SK-N-SH (cell line): ENCODE measurements around the gene NISCH. TPM values are rescaled to one million over a fixed set of nuclear protein-coding genes. Genes with fewer than 3 reads are reported as not detected.

ENCODE experiments used
- CTCF ChIA-PET: fragments of 300-600, 350-600 bp; formaldehyde crosslinking; extraction: SDS; loops from one replicate; lab custom pipeline; 2021; lab: Yijun Ruan, JAX
- POLR2A ChIA-PET: fragments of 350-600 bp; sonication (Branson Sonifier 250); formaldehyde crosslinking; extraction: SDS; loops from one replicate; lab custom pipeline; 2020; ENCODE audit warnings: antibody characterized with exemption, inconsistent platforms; lab: Yijun Ruan, JAX
- DNase-seq: peaks from one replicate; pipeline ENCODE4 v3.0.0; 2012
- H2AFZ ChIP-seq: fragments of 200-600 bp; sonication (generic); 2 replicates; pipeline ENCODE4 v1.8.1; 2016; ENCODE audit warnings: antibody characterized with exemption, mild to moderate bottlenecking, low read depth
- H3F3A ChIP-seq: fragments of 200-600 bp; sonication (generic); replicated peaks from 2 replicates; pipeline ENCODE3; 2016; ENCODE audit warnings: antibody characterized with exemption, mild to moderate bottlenecking; ENCODE audit not compliant: insufficient read depth
- H3K27ac ChIP-seq, 2 experiments: fragments of 200-500 bp in 1 of 2; fragments of 200-600 bp in 1 of 2; sonication (Bioruptor generic) in 1 of 2; sonication (generic), shearing (Covaris generic) in 1 of 2; 2 replicates each; pipeline versions ENCODE4 v1.5.1 to v1.6.1; 2014 to 2016; ENCODE audit warnings: low read depth in 2 of 2, inconsistent platforms in 1 of 2, low read length in 1 of 2, mild to moderate bottlenecking in 1 of 2, mixed read lengths in 1 of 2
- H3K27me3 ChIP-seq: fragments of 200-600 bp; sonication (generic), shearing (Covaris generic); 2 replicates; pipeline ENCODE4 v1.6.1; 2016; ENCODE audit warnings: mixed run types; ENCODE audit not compliant: insufficient read depth
- H3K36me3 ChIP-seq, 2 experiments: fragments of 200-500 bp in 1 of 2; fragments of 200-600 bp in 1 of 2; sonication (Bioruptor generic) in 1 of 2; sonication (generic) in 1 of 2; replicated peaks in 1 of 2; 2 replicates each; pipeline versions ENCODE3 to v1.5.1; 2014 to 2016; ENCODE audit warnings: low read length in 1 of 2, mild to moderate bottlenecking in 1 of 2; ENCODE audit not compliant: insufficient read depth in 2 of 2, control insufficient read depth in 1 of 2
- H3K4me1 ChIP-seq, 2 experiments: fragments of 200-500 bp in 1 of 2; fragments of 200-600 bp in 1 of 2; sonication (Bioruptor generic) in 1 of 2; sonication (generic), shearing (Covaris generic) in 1 of 2; 2 replicates each; pipeline versions ENCODE4 v1.5.1 to v1.6.1; 2014 to 2016; ENCODE audit warnings: low read depth in 1 of 2, low read length in 1 of 2, mixed run types in 1 of 2; ENCODE audit not compliant: insufficient read depth in 2 of 2, control insufficient read depth in 1 of 2
- H3K4me2 ChIP-seq: fragments of 200-600 bp; sonication (generic), shearing (Covaris generic); 2 replicates; pipeline ENCODE4 v1.6.1; 2017; ENCODE audit warnings: mixed run types
- H3K4me3 ChIP-seq, 2 experiments: fragments of 200-500 bp in 1 of 2; fragments of 200-600 bp in 1 of 2; sonication (Bioruptor generic) in 1 of 2; sonication (generic), shearing (Covaris generic) in 1 of 2; 2 replicates each; pipeline versions ENCODE4 v1.5.1 to v1.8.1; 2014 to 2016; ENCODE audit warnings: low read depth in 2 of 2, inconsistent platforms in 1 of 2, low read length in 1 of 2, mild to moderate bottlenecking in 1 of 2, mixed read lengths in 1 of 2, moderate library complexity in 1 of 2
- H3K79me2 ChIP-seq: fragments of 200-600 bp; sonication (generic); 2 replicates; pipeline ENCODE4 v1.8.1; 2017; ENCODE audit warnings: mild to moderate bottlenecking; ENCODE audit not compliant: insufficient read depth
- H3K9ac ChIP-seq: fragments of 200-600 bp; sonication (generic); 2 replicates; pipeline ENCODE4 v1.6.1; 2017; ENCODE audit warnings: mixed run types
- H3K9me2 ChIP-seq: fragments of 200-600 bp; sonication (generic); 2 replicates; pipeline ENCODE4 v1.6.1; 2017; ENCODE audit warnings: mixed run types
- H3K9me3 ChIP-seq: fragments of 200-600 bp; sonication (generic); 2 replicates; pipeline ENCODE4 v1.6.1; 2017; ENCODE audit warnings: mixed run types, mild to moderate bottlenecking, moderate library complexity
- H4K20me1 ChIP-seq: fragments of 200-600 bp; sonication (generic); 2 replicates; pipeline ENCODE4 v1.6.1; 2017; ENCODE audit warnings: mild to moderate bottlenecking, mixed run types; ENCODE audit not compliant: insufficient read depth
- FOSL2 ChIP-seq: IDR thresholded peaks from 2 replicates; pipeline ENCODE4 v1.4.0; 2012; ENCODE audit warnings: low read depth, mild to moderate bottlenecking, moderate library complexity, borderline replicate concordance
- MXI1 ChIP-seq: IDR thresholded peaks from 2 replicates; pipeline ENCODE4 v1.6.1; 2012; ENCODE audit warnings: mild to moderate bottlenecking, low read depth, low read length, improper control_type of control experiment
- POLR2AphosphoS5 ChIP-seq: IDR thresholded peaks from 2 replicates; pipeline ENCODE4 v1.6.1; 2012; ENCODE audit warnings: low read depth, low read length
- RAD21 ChIP-seq: IDR thresholded peaks from 2 replicates; pipeline ENCODE4 v1.6.1; 2012; ENCODE audit warnings: mild to moderate bottlenecking, low read length
- RCOR1 ChIP-seq: fragments of 150-350 bp; IDR thresholded peaks from 2 replicates; pipeline ENCODE4 v1.6.1; 2017; ENCODE audit warnings: antibody characterized with exemption, low read length
- RFX5 ChIP-seq: IDR thresholded peaks from 2 replicates; pipeline ENCODE4 v1.6.1; 2012; ENCODE audit warnings: mild to moderate bottlenecking, improper control_type of control experiment, low read length
- SMC3 ChIP-seq: IDR thresholded peaks from 2 replicates; pipeline ENCODE4 v1.6.1; 2012; ENCODE audit warnings: low read depth, low read length, improper control_type of control experiment
- YY1 ChIP-seq: IDR thresholded peaks from 2 replicates; pipeline ENCODE4 v1.4.0; 2012; ENCODE audit warnings: low read depth, mild to moderate bottlenecking
- WGBS: methylation state at CpG from one replicate; pipeline ENCODE4 v1.1.6; 2017; ENCODE audit warnings: low lambda C conversion rate; 5-methylcytosine and 5-hydroxymethylcytosine counted together
- polyA plus RNA-seq, 3 experiments: library from polyadenylated mRNA; depleted of rRNA; stranded (reverse); fragments of >200 nt; gene quantifications; 2 replicates each; pipeline ENCODE4 v1.2.3, GENCODE V29; 2012

Gene NISCH
- polyA plus RNA-seq, 1 of the 3 experiments (the other 2 are of a cell fraction) = 77.5 TPM

GRCh38 chr3:52456800-52457183, 1.4 kb downstream of the NISCH start:
- WGBS = 90% methylated on average over 5 of the region's 5 CpGs
- Histone ChIP-seq H3K9ac (peak overlapping the region; percentile 97), H3K79me2 (peaks cover 65% of the 10 kb centered on the region), H3F3A (peaks cover 8% of the 10 kb centered on the region), H3K4me1 (peaks cover 8 to 26% of the 10 kb centered on the region in 2 experiments), H3K9me2 (no peaks in the 10 kb centered on the region), H3K4me2 (peak overlapping the region; percentile 99), H2AFZ (no peak overlapping the region), H3K4me3 (peak overlapping the region; percentile 89), H3K27ac (peak overlapping the region; percentile 52 to 81; a peak in 3 of 4 replicates), H4K20me1 (peaks cover 12% of the 10 kb centered on the region), H3K9me3 (no peaks in the 10 kb centered on the region), H3K36me3 (peaks cover 33 to 41% of the 10 kb centered on the region in 2 experiments), H3K27me3 (no peaks in the 10 kb centered on the region)
- CTCF ChIA-PET = interaction anchor here (0.7 to 16.5 kb wide), 6 partner anchors 10 to 237 kb away, joined by 3 to 578 read pairs (median 18); no protein-coding TSS in a partner anchor
- POLR2A ChIA-PET = interaction anchor here (1.1 to 1.4 kb wide), 2 partner anchors 10 to 79 kb away, joined by 3 to 4 read pairs; partner anchors contain the start of gene UQCC5
- TF ChIP-seq POLR2AphosphoS5 = no peak
- 0 out of 2 replicates have a peak, but pooled peaks have one; percentile 13 for TF ChIP-seq YY1
- no peak for DNase-seq

GRCh38 chr3:52458031-52458760, 2.8 kb downstream of the NISCH start:
- Histone ChIP-seq H4K20me1 (peaks cover 18% of the 10 kb centered on the region), H2AFZ (no peak overlapping the region), H3K36me3 (peaks cover 36 to 44% of the 10 kb centered on the region in 2 experiments), H3K79me2 (peaks cover 79% of the 10 kb centered on the region), H3K4me2 (peak overlapping the region; percentile 99), H3K27ac (no peak overlapping the region), H3F3A (peaks cover 8% of the 10 kb centered on the region), H3K4me3 (no peak overlapping the region), H3K4me1 (peaks cover 8 to 26% of the 10 kb centered on the region in 2 experiments), H3K9me2 (no peaks in the 10 kb centered on the region), H3K27me3 (no peaks in the 10 kb centered on the region), H3K9ac (no peak overlapping the region), H3K9me3 (no peaks in the 10 kb centered on the region)
- POLR2A ChIA-PET = interaction anchor here (1.4 kb wide), 1 partner anchor 78 kb away, joined by 4 read pairs; the partner anchor contains the start of gene UQCC5
- 81% methylated on average over 6 of the region's 6 CpGs for WGBS
- TF ChIP-seq SMC3 (no peak), YY1 (no peak), FOSL2 (no peak)
- CTCF ChIA-PET = interaction anchor here (0.6 to 6.1 kb wide), 10 partner anchors 11 to 238 kb away, joined by 3 to 53 read pairs (median 3); no protein-coding TSS in a partner anchor
- no peak for DNase-seq

- no peak overlapping the region for H3K4me3 ChIP-seq
- WGBS = 98% methylated on average over 14 of the region's 14 CpGs
- H3K36me3 ChIP-seq = peaks cover 37 to 45% of the 10 kb centered on the region in 2 experiments
- no peak for TF ChIP-seq RCOR1
- no peak for TF ChIP-seq RAD21
- TF ChIP-seq MXI1 = no peak
- TF ChIP-seq RFX5 = no peak
- H4K20me1 ChIP-seq = peaks cover 23% of the 10 kb centered on the region
- no peaks in the 10 kb centered on the region for H3K9me3 ChIP-seq
- DNase-seq = no peak
- H3K27me3 ChIP-seq = no peaks in the 10 kb centered on the region
- no peak overlapping the region for H2AFZ ChIP-seq
- peaks cover 87% of the 10 kb centered on the region for H3K79me2 ChIP-seq
- peaks cover 8% of the 10 kb centered on the region for H3F3A ChIP-seq
- H3K9ac ChIP-seq = no peak overlapping the region
- H3K27ac ChIP-seq = no peak overlapping the region
- no peak overlapping the region for H3K4me2 ChIP-seq
- peaks cover 8 to 26% of the 10 kb centered on the region in 2 experiments for H3K4me1 ChIP-seq
- POLR2A ChIA-PET = no interaction called here
- CTCF ChIA-PET = interaction anchor here (0.6 to 6.1 kb wide), 9 partner anchors 10 to 238 kb away, joined by 3 to 53 read pairs (median 3); no protein-coding TSS in a partner anchor
- no peaks in the 10 kb centered on the region for H3K9me2 ChIP-seq
Observed at GRCh38 chr3:52458770-52459545, 3.6 kb downstream of the NISCH start.
